HEK293 (cell line): ENCODE data around the gene SLA2.
A peak's percentile ranks its signal among the peaks of the same experiment; 100 is the strongest.

ENCODE experiments used
- CTCF ChIA-PET: fragments of 350-600 bp; formaldehyde crosslinking; extraction: SDS; loops from one replicate; lab custom pipeline; 2021; ENCODE audit warnings: antibody characterized with exemption; lab: Yijun Ruan, JAX
- POLR2A ChIA-PET: fragments of 300-600 bp; formaldehyde crosslinking; extraction: SDS; loops from one replicate; lab custom pipeline; 2020; ENCODE audit warnings: antibody characterized with exemption, inconsistent platforms; lab: Yijun Ruan, JAX
- H3K27ac ChIP-seq: fragments of 200-500 bp; sonication (Bioruptor generic); 2 replicates; pipeline ENCODE4 v1.5.1; 2014; ENCODE audit warnings: low read depth, low read length, control low read depth, inconsistent platforms; ENCODE audit errors: extremely low read depth
- H3K36me3 ChIP-seq, 2 experiments: fragments of 200-500 bp in 1 of 2; sonication (Bioruptor generic) in 1 of 2; 1 replicate in 1 of 2; 2 replicates in 1 of 2; pipeline ENCODE4 v1.5.1; 2014 to 2017; ENCODE audit warnings: inconsistent platforms in 2 of 2, low read length in 2 of 2; ENCODE audit not compliant: control insufficient read depth in 2 of 2, insufficient read depth in 1 of 2
- H3K4me1 ChIP-seq: fragments of 200-500 bp; sonication (Bioruptor generic); 2 replicates; pipeline ENCODE4 v1.5.1; 2014; ENCODE audit warnings: mild to moderate bottlenecking, low read length, inconsistent platforms; ENCODE audit not compliant: control insufficient read depth, insufficient read depth
- H3K4me3 ChIP-seq: 2 replicates; pipeline ENCODE4 v1.5.1; 2011; ENCODE audit warnings: low read depth, mild to moderate bottlenecking, control low read depth, low read length, moderate library complexity
- H3K9me3 ChIP-seq: fragments of 200-500 bp; sonication (Bioruptor generic); 2 replicates; pipeline ENCODE4 v1.5.1; 2014; ENCODE audit warnings: low read depth, low read length, inconsistent platforms; ENCODE audit not compliant: control insufficient read depth, insufficient read depth
- HOXA7 ChIP-seq: sonication (generic); formaldehyde crosslinking; IDR thresholded peaks from 2 replicates; pipeline ENCODE4 v1.8.1; 2022; ENCODE audit warnings: missing genetic modification reagents, borderline replicate concordance
- KLF9 ChIP-seq: fragments of 450-650 bp; formaldehyde crosslinking; IDR thresholded peaks from 2 replicates; pipeline ENCODE4 v1.5.1; 2016; ENCODE audit warnings: missing biosample characterization, missing genetic modification characterization, low read depth
- OSR2 ChIP-seq: fragments of 450-650 bp; formaldehyde crosslinking; IDR thresholded peaks from 2 replicates; pipeline ENCODE4 v1.5.1; 2016; ENCODE audit warnings: missing biosample characterization, missing genetic modification characterization
- ZBTB8A ChIP-seq: fragments of 450-650 bp; formaldehyde crosslinking; IDR thresholded peaks from 2 replicates; pipeline ENCODE4 v1.5.1; 2016; ENCODE audit warnings: missing biosample characterization, missing genetic modification characterization
- ZEB2 ChIP-seq: fragments of 450-650 bp; formaldehyde crosslinking; IDR thresholded peaks from 2 replicates; pipeline ENCODE4 v1.5.1; 2016; ENCODE audit warnings: missing biosample characterization, missing genetic modification characterization
- ZIC2 ChIP-seq: fragments of 450-650 bp; formaldehyde crosslinking; IDR thresholded peaks from 2 replicates; pipeline ENCODE4 v1.5.1; 2016; ENCODE audit warnings: missing biosample characterization, missing genetic modification characterization
- ZNF121 ChIP-seq: fragments of 450-650 bp; formaldehyde crosslinking; IDR thresholded peaks from 2 replicates; pipeline ENCODE4 v1.5.1; 2016; ENCODE audit warnings: missing biosample characterization, missing genetic modification characterization
- ZNF174 ChIP-seq: fragments of 450-650 bp; formaldehyde crosslinking; IDR thresholded peaks from 2 replicates; pipeline ENCODE4 v1.5.0; 2017; ENCODE audit warnings: missing biosample characterization, mild to moderate bottlenecking, missing genetic modification characterization
- ZNF184 ChIP-seq: fragments of 450-650 bp; IDR thresholded peaks from 2 replicates; pipeline ENCODE4 v1.5.1; 2018; ENCODE audit warnings: missing biosample characterization, mild to moderate bottlenecking, missing genetic modification characterization
- ZNF211 ChIP-seq: fragments of 450-650 bp; formaldehyde crosslinking; IDR thresholded peaks from 2 replicates; pipeline ENCODE4 v1.5.1; 2016; ENCODE audit warnings: low read depth, missing biosample characterization, missing genetic modification characterization
- ZNF239 ChIP-seq: fragments of 450-650 bp; formaldehyde crosslinking; IDR thresholded peaks from 2 replicates; pipeline ENCODE4 v1.5.1; 2016; ENCODE audit warnings: missing biosample characterization, missing genetic modification characterization
- ZNF335 ChIP-seq: fragments of 450-650 bp; formaldehyde crosslinking; conservative IDR thresholded peaks from 2 replicates; pipeline ENCODE4 v1.5.1; 2016; ENCODE audit warnings: missing biosample characterization, missing genetic modification characterization
- ZNF433 ChIP-seq: fragments of 450-650 bp; formaldehyde crosslinking; IDR thresholded peaks from 2 replicates; pipeline ENCODE4 v1.5.1; 2016; ENCODE audit warnings: missing biosample characterization, missing genetic modification characterization, low read depth
- ZNF513 ChIP-seq: fragments of 450-650 bp; IDR thresholded peaks from 2 replicates; pipeline ENCODE4 v1.5.1; 2018; ENCODE audit warnings: missing biosample characterization, missing genetic modification characterization
- ZNF624 ChIP-seq: fragments of 450-650 bp; formaldehyde crosslinking; IDR thresholded peaks from 2 replicates; pipeline ENCODE4 v1.5.1; 2017; ENCODE audit warnings: missing biosample characterization, missing genetic modification characterization
- ZNF670 ChIP-seq: fragments of 450-650 bp; formaldehyde crosslinking; IDR thresholded peaks from 2 replicates; pipeline ENCODE4 v1.5.1; 2016; ENCODE audit warnings: missing biosample characterization, missing genetic modification characterization, low read depth
- ZNF791 ChIP-seq: fragments of 450-650 bp; formaldehyde crosslinking; IDR thresholded peaks from 2 replicates; pipeline ENCODE4 v1.5.1; 2016; ENCODE audit warnings: missing biosample characterization, missing genetic modification characterization
- ZNF830 ChIP-seq: fragments of 450-650 bp; IDR thresholded peaks from 2 replicates; pipeline ENCODE4 v1.5.0; 2018; ENCODE audit warnings: missing biosample characterization, missing genetic modification characterization, low read depth, mild to moderate bottlenecking, moderate library complexity
- TF ChIP-seq, protein P1 (sequence below): fragments of 450-650 bp; formaldehyde crosslinking; IDR thresholded peaks from 2 replicates; pipeline ENCODE4 v1.5.1; 2017; ENCODE audit warnings: missing biosample characterization, missing genetic modification characterization
- TF ChIP-seq, protein P2 (sequence below): fragments of 450-650 bp; formaldehyde crosslinking; IDR thresholded peaks from 2 replicates; pipeline ENCODE4 v1.5.1; 2016; ENCODE audit warnings: missing biosample characterization, missing genetic modification characterization

SLA2 gene

DNA sequence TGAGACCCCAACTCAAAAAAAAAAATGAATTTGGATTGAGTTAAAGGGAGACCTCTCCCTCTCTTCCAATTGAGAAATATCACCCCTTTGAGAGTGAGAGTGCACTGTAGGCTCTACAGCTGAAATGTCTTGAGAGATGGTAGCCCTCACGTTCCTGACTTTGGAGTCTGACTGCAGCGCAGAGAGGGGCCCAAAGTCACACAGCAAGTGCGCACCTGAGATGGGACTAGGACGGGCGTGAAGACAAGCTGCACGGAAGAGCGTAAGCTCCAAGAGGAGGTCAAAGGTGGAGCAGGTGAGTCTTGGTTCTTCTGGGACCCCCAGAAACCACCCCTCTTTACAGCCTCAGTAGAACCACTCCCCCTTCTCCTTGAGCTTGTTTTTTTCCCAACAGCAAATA lies 643 bp downstream of the SLA2 start (continued):
- no peak for TF ChIP-seq ZNF211 (tag by site-specific recombination)
- TF ChIP-seq ZNF239, result no peak

DNA sequence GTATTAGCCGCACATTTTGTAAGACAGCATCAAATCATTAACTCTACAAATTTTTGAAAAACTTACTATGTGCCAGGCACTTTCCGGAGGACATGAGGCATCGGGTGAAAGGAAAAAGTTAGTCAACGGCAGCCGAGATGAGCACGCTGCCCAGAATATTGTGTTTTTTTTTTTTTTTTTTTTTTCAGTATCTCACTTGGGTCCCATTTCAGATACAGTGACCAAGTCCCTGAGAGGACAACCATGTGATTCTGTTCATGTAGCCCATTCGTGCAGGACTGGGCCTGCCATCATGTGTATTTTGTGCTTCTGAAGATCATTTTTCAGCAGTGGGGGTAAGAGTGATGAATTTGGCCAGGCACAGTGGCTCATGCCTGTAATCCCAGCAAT lies 1.3 kb downstream of the SLA2 start:
- no peaks in the 10 kb centered on the region for H3K36me3 ChIP-seq
- ChIA-PET CTCF (interaction anchor here (0.6 to 0.7 kb wide), 3 partner anchors 112 to 835 kb away, joined by 3 read pairs; no protein-coding TSS in a partner anchor), POLR2A (no interaction called here)
- H3K9me3 ChIP-seq, result no peaks in the 10 kb centered on the region
- no peaks in the 10 kb centered on the region for H3K4me1 ChIP-seq
- TF ChIP-seq ZNF335 (tag by site-specific recombination) (no peak), ZNF670 (tag by site-specific recombination) (no peak), OSR2 (tag by site-specific recombination) (no peak), ZNF433 (tag by site-specific recombination) (no peak), KLF9 (no peak), ZNF791 (tag by site-specific recombination) (no peak), HOXA7 (CRISPR knock-in tag) (no peak), ZIC2 (tag by site-specific recombination) (no peak), ZNF239 (no peak), ZNF830 (tag by site-specific recombination) (no peak), ZNF513 (tag by site-specific recombination) (no peak), ZNF184 (tag by site-specific recombination) (no peak), ZNF624 (tag by site-specific recombination) (no peak), ZBTB8A (tag by site-specific recombination) (no peak), ZEB2 (no peak)
- TF ChIP-seq, protein P1, sequence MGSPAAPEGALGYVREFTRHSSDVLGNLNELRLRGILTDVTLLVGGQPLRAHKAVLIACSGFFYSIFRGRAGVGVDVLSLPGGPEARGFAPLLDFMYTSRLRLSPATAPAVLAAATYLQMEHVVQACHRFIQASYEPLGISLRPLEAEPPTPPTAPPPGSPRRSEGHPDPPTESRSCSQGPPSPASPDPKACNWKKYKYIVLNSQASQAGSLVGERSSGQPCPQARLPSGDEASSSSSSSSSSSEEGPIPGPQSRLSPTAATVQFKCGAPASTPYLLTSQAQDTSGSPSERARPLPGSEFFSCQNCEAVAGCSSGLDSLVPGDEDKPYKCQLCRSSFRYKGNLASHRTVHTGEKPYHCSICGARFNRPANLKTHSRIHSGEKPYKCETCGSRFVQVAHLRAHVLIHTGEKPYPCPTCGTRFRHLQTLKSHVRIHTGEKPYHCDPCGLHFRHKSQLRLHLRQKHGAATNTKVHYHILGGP (tag by site-specific recombination), result no peak
- TF ChIP-seq, protein P2, sequence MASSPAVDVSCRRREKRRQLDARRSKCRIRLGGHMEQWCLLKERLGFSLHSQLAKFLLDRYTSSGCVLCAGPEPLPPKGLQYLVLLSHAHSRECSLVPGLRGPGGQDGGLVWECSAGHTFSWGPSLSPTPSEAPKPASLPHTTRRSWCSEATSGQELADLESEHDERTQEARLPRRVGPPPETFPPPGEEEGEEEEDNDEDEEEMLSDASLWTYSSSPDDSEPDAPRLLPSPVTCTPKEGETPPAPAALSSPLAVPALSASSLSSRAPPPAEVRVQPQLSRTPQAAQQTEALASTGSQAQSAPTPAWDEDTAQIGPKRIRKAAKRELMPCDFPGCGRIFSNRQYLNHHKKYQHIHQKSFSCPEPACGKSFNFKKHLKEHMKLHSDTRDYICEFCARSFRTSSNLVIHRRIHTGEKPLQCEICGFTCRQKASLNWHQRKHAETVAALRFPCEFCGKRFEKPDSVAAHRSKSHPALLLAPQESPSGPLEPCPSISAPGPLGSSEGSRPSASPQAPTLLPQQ (tag by site-specific recombination), result no peak
- H3K4me3 ChIP-seq, result no peak overlapping the region
- H3K27ac ChIP-seq, result no peak overlapping the region

DNA sequence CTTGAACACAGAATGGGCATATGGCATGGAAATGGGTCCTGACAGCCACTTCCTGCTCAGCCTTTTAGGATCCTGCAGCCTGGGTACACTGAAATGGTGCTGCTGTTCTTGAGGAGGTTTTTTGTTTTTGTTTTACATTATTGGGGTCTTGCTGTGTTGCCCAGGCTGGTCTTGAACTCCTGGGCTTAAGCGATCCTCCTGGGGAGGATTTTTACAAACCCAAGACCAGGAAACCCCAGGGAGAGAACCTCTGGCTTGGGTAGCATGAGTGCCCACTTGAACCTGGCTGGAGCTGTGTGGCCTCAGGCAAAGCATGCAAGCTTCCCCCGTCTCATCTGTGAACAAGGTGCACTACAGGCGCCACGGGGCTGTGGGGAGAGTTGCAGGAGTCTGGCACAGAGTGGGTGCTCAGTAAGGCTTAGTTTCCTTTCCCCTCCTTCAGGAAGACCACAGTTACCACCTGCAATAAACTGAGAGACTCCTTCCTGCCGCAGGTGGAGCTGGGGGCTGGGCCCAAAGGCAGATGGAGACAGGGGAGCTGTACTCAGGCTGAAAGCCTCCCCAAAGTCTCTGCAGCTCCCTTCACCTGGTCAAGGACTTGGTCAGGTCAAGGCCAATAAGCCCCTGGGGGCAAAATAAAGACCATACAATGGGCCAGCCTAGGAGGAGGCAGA lies 1.8 kb downstream of the SLA2 start:
- H3K4me1 ChIP-seq, result no peaks in the 10 kb centered on the region
- H3K4me3 ChIP-seq, result no peak overlapping the region
- no peaks in the 10 kb centered on the region for H3K9me3 ChIP-seq
- ChIA-PET CTCF (interaction anchor here (0.6 kb wide), 1 partner anchor 835 kb away, joined by 3 read pairs; no protein-coding TSS in a partner anchor), POLR2A (no interaction called here)
- TF ChIP-seq ZNF121 (tag by site-specific recombination), result peak; percentile 36; the same call in 1 of the 2 replicates
- no peak for TF ChIP-seq ZNF174 (tag by site-specific recombination)
- H3K36me3 ChIP-seq, result no peaks in the 10 kb centered on the region
- H3K27ac ChIP-seq, result no peak overlapping the region
